ENCODE measurements around the gene TNNI2. TPM values are rescaled to one million over a fixed set of nuclear protein-coding genes. Genes with fewer than 3 reads are reported as not detected.

TNNI2 gene
- total RNA-seq, 4 donors from 2014 or later = 17.4 to 63.6 (median 27.2) TPM

GRCh38 chr11:1888347-1888753, 49.6 kb downstream of the TNNI2 start:
- H3K4me1 ChIP-seq = peaks cover 31% of the 10 kb centered on the region
- no peak overlapping the region for H3K27ac ChIP-seq
- H3K9me3 ChIP-seq = no peaks in the 10 kb centered on the region
- no peak for TF ChIP-seq POLR2A (IDR thresholded peaks at IDR 0.05)
- no peak for TF ChIP-seq EP300 (IDR thresholded peaks at IDR 0.05)
- no peak for TF ChIP-seq CTCF (IDR thresholded peaks at IDR 0.05)
- no peak for TF ChIP-seq POLR2AphosphoS5 (IDR thresholded peaks at IDR 0.05)
- H3K4me3 ChIP-seq = no peak overlapping the region
- H3K27me3 ChIP-seq = no peaks in the 10 kb centered on the region
- 52% methylated on average over 9 of the region's 9 CpGs for WGBS
- peak in 1 of 2 donors; percentile 83 for DNase-seq (ENCODE audit: low spot score in 2 of 2)
- H3K36me3 ChIP-seq = peaks cover 54% of the 10 kb centered on the region

DNA sequence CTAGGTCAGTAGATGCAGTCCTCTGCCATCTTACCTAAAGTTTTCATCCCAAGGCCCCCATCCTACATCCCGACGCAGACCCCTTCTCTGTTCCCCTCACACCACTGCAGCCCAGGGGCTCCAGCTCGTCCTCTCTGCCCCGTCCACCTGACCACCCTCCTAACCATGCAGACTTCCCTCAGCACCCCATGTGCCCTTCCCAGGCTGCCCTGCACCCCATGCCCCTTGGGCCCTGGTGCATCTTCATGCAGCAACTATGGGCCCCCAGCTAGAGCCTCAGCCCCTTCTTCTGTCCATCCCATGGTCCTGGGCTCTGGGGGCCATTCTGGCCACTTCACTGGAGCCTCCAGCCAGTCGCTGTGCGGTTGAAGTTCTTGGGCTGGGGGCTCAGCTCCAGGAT, 50.0 kb downstream of the TNNI2 start:
- no peak overlapping the region for H3K27ac ChIP-seq
- no peaks in the 10 kb centered on the region for H3K9me3 ChIP-seq
- H3K4me1 ChIP-seq = peaks cover 31% of the 10 kb centered on the region
- 89% methylated on average over 4 of the region's 6 CpGs for WGBS
- TF ChIP-seq EP300 (IDR thresholded peaks at IDR 0.05) (no peak), POLR2A (IDR thresholded peaks at IDR 0.05) (no peak)
- peaks cover 49% of the 10 kb centered on the region for H3K36me3 ChIP-seq
- no peaks in the 10 kb centered on the region for H3K27me3 ChIP-seq
- DNase-seq (ENCODE audit: low spot score in 2 of 2) = no peak
- no peak overlapping the region for H3K4me3 ChIP-seq

DNA sequence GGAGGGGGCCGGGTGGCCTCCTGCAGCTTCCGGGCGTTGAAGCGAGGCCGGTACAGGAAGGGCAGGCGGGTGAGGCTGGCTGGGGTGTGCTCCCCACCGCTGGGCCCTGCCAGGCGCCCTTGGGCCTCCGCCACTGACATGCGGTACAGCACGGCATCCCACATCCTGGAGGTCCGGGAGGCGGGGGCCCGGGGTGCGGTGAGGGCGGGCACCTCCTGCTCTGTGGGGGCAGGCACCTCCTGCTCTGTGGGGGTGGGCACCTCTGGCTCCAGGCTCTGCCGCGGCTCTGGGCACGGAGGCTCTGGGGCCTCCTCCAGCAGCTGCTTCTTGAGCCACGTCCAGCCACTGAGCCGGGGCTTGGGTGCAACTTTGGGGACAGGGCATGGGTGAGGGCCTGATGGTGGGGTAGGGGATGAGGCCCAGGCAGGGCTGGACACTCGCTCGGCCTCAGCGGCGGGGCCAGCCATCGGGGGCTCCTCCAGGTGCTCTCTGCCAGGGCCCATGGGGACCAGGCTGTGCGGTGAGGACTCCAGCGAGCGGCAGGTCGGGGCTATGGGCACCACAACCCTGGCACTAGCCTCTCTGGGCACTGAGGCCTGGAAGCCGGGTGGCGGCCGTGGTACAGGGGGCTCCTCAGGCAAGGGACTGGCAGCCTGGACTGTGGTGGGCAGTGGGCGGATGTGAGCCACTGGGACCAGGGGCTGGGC, 50.6 kb downstream of the TNNI2 start:
- Histone ChIP-seq H3K4me3 (no peak overlapping the region), H3K27ac (no peak overlapping the region), H3K9me3 (no peaks in the 10 kb centered on the region), H3K4me1 (peaks cover 31% of the 10 kb centered on the region), H3K36me3 (peaks cover 44% of the 10 kb centered on the region), H3K27me3 (no peaks in the 10 kb centered on the region)
- no peak for DNase-seq (ENCODE audit: low spot score in 2 of 2)
- no peak for TF ChIP-seq CTCF (IDR thresholded peaks at IDR 0.05)
- TF ChIP-seq EP300 (IDR thresholded peaks at IDR 0.05) = no peak
- no peak for TF ChIP-seq POLR2AphosphoS5 (IDR thresholded peaks at IDR 0.05)
- TF ChIP-seq POLR2A (IDR thresholded peaks at IDR 0.05) = no peak
- WGBS = 72% methylated on average over 11 of the region's 34 CpGs

- TF ChIP-seq POLR2A (IDR thresholded peaks at IDR 0.05) (no peak), POLR2AphosphoS5 (IDR thresholded peaks at IDR 0.05) (no peak), EP300 (IDR thresholded peaks at IDR 0.05) (no peak), CTCF (IDR thresholded peaks at IDR 0.05) (no peak)
- H3K36me3 ChIP-seq = peaks cover 37% of the 10 kb centered on the region
- H3K4me1 ChIP-seq = peaks cover 31% of the 10 kb centered on the region
- no peaks in the 10 kb centered on the region for H3K9me3 ChIP-seq
- H3K27me3 ChIP-seq = no peaks in the 10 kb centered on the region
- WGBS = 88% methylated on average over 19 of the region's 33 CpGs
- H3K4me3 ChIP-seq = no peak overlapping the region
- H3K27ac ChIP-seq = no peak overlapping the region
- DNase-seq (ENCODE audit: low spot score in 2 of 2) = no peak
Measured at GRCh38 chr11:1889941-1890855, 51.4 kb downstream of the TNNI2 start.

Other genes with a start within 250 kb of the TNNI2 start
- gene KRTAP5-2, start 240.7 kb upstream of the TNNI2 start, total RNA-seq = 10 to 100 TPM in 1 of 4 donors, 1 to 10 TPM in 2, not detected in 1; 1.7 to 12.0 (median 4.6) TPM
- gene KRTAP5-3, start 230.5 kb upstream of the TNNI2 start, total RNA-seq = 10 to 100 TPM in 1 of 4 donors, 1 to 10 TPM in 2, not detected in 1; 3.7 to 14.9 (median 4.4) TPM
- gene KRTAP5-4, start 216.8 kb upstream of the TNNI2 start, total RNA-seq = 1 to 10 TPM in 2 of 4 donors, under 1 TPM in 1, not detected in 1; 0.55 to 3.6 (median 3.5) TPM
- gene KRTAP5-5, start 209.2 kb upstream of the TNNI2 start, total RNA-seq = 1 to 10 TPM in 2 of 4 donors, under 1 TPM in 1, not detected in 1; 0.79 to 2.7 (median 1.2) TPM
- gene KRTAP5-6, start 141.8 kb upstream of the TNNI2 start, total RNA-seq = 10 to 100 TPM in 1 of 4 donors, 1 to 10 TPM in 1, not detected in 2; 2.3 to 24.1 TPM
- gene IFITM10, start 88.4 kb upstream of the TNNI2 start, total RNA-seq = 1 to 10 TPM; 2.6 to 7.6 (median 6.9) TPM
- gene CTSD, start 75.1 kb upstream of the TNNI2 start, total RNA-seq = 100 to 1,000 TPM; 319 to 596 (median 469) TPM
- 100 to 1,000 TPM; 141 to 280 (median 193) TPM for gene SYT8, start 4.0 kb upstream of the TNNI2 start, total RNA-seq
- gene LSP1, start 14.1 kb downstream of the TNNI2 start, total RNA-seq = 100 to 1,000 TPM in 2 of 4 donors, 10 to 100 TPM in 2; 70.4 to 134 (median 107) TPM
- not detected for gene PRR33, start 52.9 kb downstream of the TNNI2 start, total RNA-seq
- gene TNNT3, start 80.7 kb downstream of the TNNI2 start, total RNA-seq = 10 to 100 TPM in 1 of 4 donors, 1 to 10 TPM in 3; 1.5 to 12.9 (median 4.8) TPM
- 100 to 1,000 TPM in 2 of 4 donors, 10 to 100 TPM in 2; 76.9 to 115 (median 103) TPM for gene MRPL23, start 108.4 kb downstream of the TNNI2 start, total RNA-seq
- 10 to 100 TPM; 20.0 to 62.2 (median 40.4) TPM for gene H19, start 158.9 kb downstream of the TNNI2 start, total RNA-seq

Data from suprapubic skin (tissue), 4 donors.